Measurements from ENCODE around the gene FGF19.

GRCh38 chr11:69703453-69703767, 412 bp downstream of the FGF19 start:
- TF ChIP-seq CTCF (IDR thresholded peaks at IDR 0.05) (no peak), POLR2A (IDR thresholded peaks at IDR 0.05) (no peak)
